ENCODE measurements around the gene EMCN.

EMCN gene

GRCh38 chr4:100431416-100431815 lies 86.4 kb downstream of the EMCN start:
- H3K4me3 ChIP-seq (ENCODE audit: low read length), result no peak overlapping the region
- no peaks in the 10 kb centered on the region for H3K4me1 ChIP-seq (ENCODE audit: control insufficient read depth, insufficient read depth, low read length)
- H3K9me3 ChIP-seq (ENCODE audit: control insufficient read depth, insufficient read depth, low read length), result no peaks in the 10 kb centered on the region
- H3K36me3 ChIP-seq (ENCODE audit: control insufficient read depth, insufficient read depth, low read length), result no peaks in the 10 kb centered on the region
- no peak overlapping the region for H3K27ac ChIP-seq (ENCODE audit: low read length)
- H3K27me3 ChIP-seq (ENCODE audit: control insufficient read depth, insufficient read depth, low read length), result no peaks in the 10 kb centered on the region
- DNase-seq (ENCODE audit: low read depth, low spot score), result no peak
- no CpG with 5 or more reads among the region's 1 CpG for WGBS (ENCODE audit: insufficient coverage, insufficient read length)

DNA sequence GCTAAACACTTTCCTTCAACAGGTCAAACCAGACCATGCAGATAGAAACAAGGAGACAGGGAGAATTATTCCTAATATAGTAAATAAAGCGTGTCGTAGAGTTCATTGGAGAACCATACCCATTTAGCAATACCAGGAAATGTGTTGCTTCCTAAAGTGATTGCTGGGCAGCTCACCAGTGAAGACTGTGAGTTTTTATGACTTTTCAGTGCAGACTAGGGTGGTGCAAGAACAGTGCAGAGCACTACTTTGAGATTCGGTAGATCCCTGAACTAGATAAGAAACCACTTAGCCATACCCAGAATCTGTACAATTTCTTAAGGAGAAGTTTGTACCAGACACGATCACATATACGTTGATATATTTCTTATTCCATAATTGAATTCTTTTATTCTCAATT lies 87.4 kb downstream of the EMCN start:
- 100% methylated on average over 2 of the region's 5 CpGs for WGBS (ENCODE audit: insufficient coverage, insufficient read length)
- Histone ChIP-seq H3K27ac (ENCODE audit: low read length) (no peak overlapping the region), H3K4me1 (ENCODE audit: control insufficient read depth, insufficient read depth, low read length) (no peaks in the 10 kb centered on the region), H3K27me3 (ENCODE audit: control insufficient read depth, insufficient read depth, low read length) (no peaks in the 10 kb centered on the region), H3K9me3 (ENCODE audit: control insufficient read depth, insufficient read depth, low read length) (no peaks in the 10 kb centered on the region), H3K36me3 (ENCODE audit: control insufficient read depth, insufficient read depth, low read length) (no peaks in the 10 kb centered on the region), H3K4me3 (ENCODE audit: low read length) (no peak overlapping the region)
- no peak for DNase-seq (ENCODE audit: low read depth, low spot score)

DNA sequence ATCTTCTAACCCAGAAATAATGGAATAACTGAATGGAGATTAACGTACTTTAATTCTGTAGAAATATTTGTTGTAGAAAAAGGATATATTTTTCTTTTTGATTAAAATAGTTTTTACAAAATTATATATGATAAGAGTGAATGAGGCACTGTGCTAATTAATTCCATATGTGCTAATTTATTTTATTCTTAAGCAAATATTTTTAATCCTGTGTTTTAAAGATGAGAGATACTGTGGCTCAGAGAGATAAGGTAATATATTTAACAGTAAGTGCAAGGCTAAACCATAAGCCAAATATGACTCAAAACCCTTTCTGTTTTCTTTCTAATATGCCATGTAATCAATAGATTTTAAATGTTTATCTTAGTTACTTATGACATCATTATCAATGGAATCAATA lies 88.2 kb downstream of the EMCN start:
- no peak overlapping the region for H3K4me3 ChIP-seq (ENCODE audit: low read length)
- no peaks in the 10 kb centered on the region for H3K9me3 ChIP-seq (ENCODE audit: control insufficient read depth, insufficient read depth, low read length)
- H3K36me3 ChIP-seq (ENCODE audit: control insufficient read depth, insufficient read depth, low read length), result no peaks in the 10 kb centered on the region
- H3K27me3 ChIP-seq (ENCODE audit: control insufficient read depth, insufficient read depth, low read length), result no peaks in the 10 kb centered on the region
- H3K4me1 ChIP-seq (ENCODE audit: control insufficient read depth, insufficient read depth, low read length), result no peaks in the 10 kb centered on the region
- H3K27ac ChIP-seq (ENCODE audit: low read length), result no peak overlapping the region
- no peak for DNase-seq (ENCODE audit: low read depth, low spot score)
- WGBS (ENCODE audit: insufficient coverage, insufficient read length), result no CpG with 5 or more reads among the region's 1 CpG

DNA sequence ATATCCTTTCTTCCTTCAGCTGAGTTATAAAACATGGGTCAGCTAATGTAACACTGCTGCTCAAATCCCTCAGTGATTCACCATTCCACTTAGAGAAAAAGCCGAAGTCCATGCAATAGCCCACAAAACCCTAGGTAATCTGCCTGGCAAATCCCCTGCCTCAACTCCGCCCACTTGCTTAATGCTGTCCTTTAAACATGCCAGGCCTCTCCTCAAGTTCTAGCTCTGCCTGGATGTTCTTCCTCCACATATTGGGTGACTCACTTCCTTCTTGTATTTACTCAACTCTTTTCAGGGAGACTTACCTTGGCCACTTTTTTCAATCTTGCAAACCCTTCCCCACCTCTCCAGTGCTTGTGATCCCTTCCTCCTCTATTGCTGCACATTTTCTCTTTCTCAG lies 89.8 kb downstream of the EMCN start:
- Histone ChIP-seq H3K4me1 (ENCODE audit: control insufficient read depth, insufficient read depth, low read length) (no peaks in the 10 kb centered on the region), H3K4me3 (ENCODE audit: low read length) (no peak overlapping the region), H3K9me3 (ENCODE audit: control insufficient read depth, insufficient read depth, low read length) (no peaks in the 10 kb centered on the region), H3K36me3 (ENCODE audit: control insufficient read depth, insufficient read depth, low read length) (no peaks in the 10 kb centered on the region), H3K27me3 (ENCODE audit: control insufficient read depth, insufficient read depth, low read length) (no peaks in the 10 kb centered on the region), H3K27ac (ENCODE audit: low read length) (no peak overlapping the region)
- no CpG with 5 or more reads among the region's 2 CpGs for WGBS (ENCODE audit: insufficient coverage, insufficient read length)
- DNase-seq (ENCODE audit: low read depth, low spot score), result no peak

- no peaks in the 10 kb centered on the region for H3K9me3 ChIP-seq (ENCODE audit: control insufficient read depth, insufficient read depth, low read length)
- no peak for DNase-seq (ENCODE audit: low read depth, low spot score)
- no peaks in the 10 kb centered on the region for H3K27me3 ChIP-seq (ENCODE audit: control insufficient read depth, insufficient read depth, low read length)
- WGBS (ENCODE audit: insufficient coverage, insufficient read length), result no CpG with 5 or more reads among the region's 4 CpGs
- no peaks in the 10 kb centered on the region for H3K36me3 ChIP-seq (ENCODE audit: control insufficient read depth, insufficient read depth, low read length)
- no peaks in the 10 kb centered on the region for H3K4me1 ChIP-seq (ENCODE audit: control insufficient read depth, insufficient read depth, low read length)
- H3K4me3 ChIP-seq (ENCODE audit: low read length), result no peak overlapping the region
- H3K27ac ChIP-seq (ENCODE audit: low read length), result no peak overlapping the region
Measured at GRCh38 chr4:100424376-100424775, 93.4 kb downstream of the EMCN start.

- no peak for DNase-seq (ENCODE audit: low read depth, low spot score)
- Histone ChIP-seq H3K27ac (ENCODE audit: low read length) (no peak overlapping the region), H3K9me3 (ENCODE audit: control insufficient read depth, insufficient read depth, low read length) (no peaks in the 10 kb centered on the region), H3K4me3 (ENCODE audit: low read length) (no peak overlapping the region), H3K4me1 (ENCODE audit: control insufficient read depth, insufficient read depth, low read length) (no peaks in the 10 kb centered on the region), H3K27me3 (ENCODE audit: control insufficient read depth, insufficient read depth, low read length) (no peaks in the 10 kb centered on the region), H3K36me3 (ENCODE audit: control insufficient read depth, insufficient read depth, low read length) (no peaks in the 10 kb centered on the region)
- no CpG with 5 or more reads among the region's 1 CpG for WGBS (ENCODE audit: insufficient coverage, insufficient read length)
Measured at GRCh38 chr4:100422894-100423293, 94.9 kb downstream of the EMCN start.

DNA sequence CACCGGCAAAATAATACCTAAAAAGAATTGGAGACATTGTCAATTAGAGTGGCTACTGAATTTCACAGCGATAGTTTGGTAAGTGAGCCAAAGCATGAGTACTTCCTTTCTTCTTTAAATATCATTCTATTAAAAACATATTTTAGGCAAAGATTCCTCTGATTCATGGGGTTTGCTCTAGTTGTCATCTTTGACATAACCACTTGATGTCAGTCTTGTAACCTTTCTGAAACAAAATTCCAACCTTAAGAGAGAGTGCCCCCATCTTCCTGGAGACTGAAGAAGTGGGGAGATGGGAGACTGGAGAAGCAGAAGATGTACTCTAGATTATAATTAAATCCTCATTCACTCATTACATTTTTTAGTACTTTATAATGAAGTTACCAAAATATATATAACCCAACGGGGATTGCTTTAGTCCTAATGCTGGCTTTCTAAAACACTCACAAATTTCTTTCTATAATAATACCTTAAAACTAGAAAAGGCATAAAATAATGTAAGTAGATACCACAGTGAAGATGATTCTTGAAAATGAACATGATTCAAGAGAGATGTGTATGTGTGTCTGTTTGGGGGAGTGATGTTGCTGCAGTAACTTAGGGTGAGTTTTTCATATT lies 96.4 kb downstream of the EMCN start:
- H3K27me3 ChIP-seq (ENCODE audit: control insufficient read depth, insufficient read depth, low read length), result no peaks in the 10 kb centered on the region
- H3K9me3 ChIP-seq (ENCODE audit: control insufficient read depth, insufficient read depth, low read length), result no peaks in the 10 kb centered on the region
- H3K27ac ChIP-seq (ENCODE audit: low read length), result no peak overlapping the region
- WGBS (ENCODE audit: insufficient coverage, insufficient read length), result no CpG with 5 or more reads among the region's 3 CpGs
- no peak overlapping the region for H3K4me3 ChIP-seq (ENCODE audit: low read length)
- H3K4me1 ChIP-seq (ENCODE audit: control insufficient read depth, insufficient read depth, low read length), result no peaks in the 10 kb centered on the region
- DNase-seq (ENCODE audit: low read depth, low spot score), result peak; percentile 9
- H3K36me3 ChIP-seq (ENCODE audit: control insufficient read depth, insufficient read depth, low read length), result no peaks in the 10 kb centered on the region

DNA sequence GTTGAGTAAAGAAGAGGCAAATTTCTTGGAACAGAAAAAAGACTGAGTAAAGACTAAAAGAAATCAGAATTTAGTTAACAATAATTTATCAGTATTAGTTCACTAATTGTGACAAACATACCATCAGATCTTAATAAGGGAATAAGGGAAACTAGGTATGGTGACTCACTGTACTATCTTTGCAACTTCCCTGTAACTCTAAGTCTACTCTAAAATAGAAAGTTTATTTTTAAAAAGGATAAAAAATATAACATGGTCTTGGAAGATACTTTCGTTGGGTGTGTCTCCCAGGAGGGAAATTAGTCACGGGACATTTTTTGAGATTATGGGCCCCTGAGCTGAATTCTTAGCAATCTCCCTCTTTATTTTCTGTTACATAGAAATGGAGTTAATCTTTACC lies 97.3 kb downstream of the EMCN start:
- no CpG with 5 or more reads among the region's 2 CpGs for WGBS (ENCODE audit: insufficient coverage, insufficient read length)
- no peak overlapping the region for H3K27ac ChIP-seq (ENCODE audit: low read length)
- DNase-seq (ENCODE audit: low read depth, low spot score), result no peak

GRCh38 chr4:100417565-100417964 lies 100.3 kb downstream of the EMCN start:
- Histone ChIP-seq H3K36me3 (ENCODE audit: control insufficient read depth, insufficient read depth, low read length) (no peaks in the 10 kb centered on the region), H3K4me3 (ENCODE audit: low read length) (no peak overlapping the region), H3K4me1 (ENCODE audit: control insufficient read depth, insufficient read depth, low read length) (no peaks in the 10 kb centered on the region), H3K9me3 (ENCODE audit: control insufficient read depth, insufficient read depth, low read length) (no peaks in the 10 kb centered on the region), H3K27ac (ENCODE audit: low read length) (no peak overlapping the region), H3K27me3 (ENCODE audit: control insufficient read depth, insufficient read depth, low read length) (no peaks in the 10 kb centered on the region)
- no CpG with 5 or more reads among the region's 1 CpG for WGBS (ENCODE audit: insufficient coverage, insufficient read length)
- no peak for DNase-seq (ENCODE audit: low read depth, low spot score)

More for the DNA sequence above, 97.3 kb downstream of the EMCN start:
- H3K4me1 ChIP-seq (ENCODE audit: control insufficient read depth, insufficient read depth, low read length), result no peaks in the 10 kb centered on the region
- H3K4me3 ChIP-seq (ENCODE audit: low read length), result no peak overlapping the region
- H3K27me3 ChIP-seq (ENCODE audit: control insufficient read depth, insufficient read depth, low read length), result no peaks in the 10 kb centered on the region
- no peaks in the 10 kb centered on the region for H3K9me3 ChIP-seq (ENCODE audit: control insufficient read depth, insufficient read depth, low read length)
- H3K36me3 ChIP-seq (ENCODE audit: control insufficient read depth, insufficient read depth, low read length), result no peaks in the 10 kb centered on the region

GRCh38 chr4:100414016-100414790 lies 103.6 kb downstream of the EMCN start:
- no peak overlapping the region for H3K27ac ChIP-seq (ENCODE audit: low read length)
- DNase-seq (ENCODE audit: low read depth, low spot score), result no peak
- no peaks in the 10 kb centered on the region for H3K36me3 ChIP-seq (ENCODE audit: control insufficient read depth, insufficient read depth, low read length)
- H3K4me3 ChIP-seq (ENCODE audit: low read length), result no peak overlapping the region
- H3K4me1 ChIP-seq (ENCODE audit: control insufficient read depth, insufficient read depth, low read length), result no peaks in the 10 kb centered on the region
- WGBS (ENCODE audit: insufficient coverage, insufficient read length), result no CpG with 5 or more reads among the region's 3 CpGs
- H3K9me3 ChIP-seq (ENCODE audit: control insufficient read depth, insufficient read depth, low read length), result no peaks in the 10 kb centered on the region
- no peaks in the 10 kb centered on the region for H3K27me3 ChIP-seq (ENCODE audit: control insufficient read depth, insufficient read depth, low read length)

- no CpG with 5 or more reads among the region's 1 CpG for WGBS (ENCODE audit: insufficient coverage, insufficient read length)
- Histone ChIP-seq H3K9me3 (ENCODE audit: control insufficient read depth, insufficient read depth, low read length) (no peaks in the 10 kb centered on the region), H3K27me3 (ENCODE audit: control insufficient read depth, insufficient read depth, low read length) (no peaks in the 10 kb centered on the region), H3K4me3 (ENCODE audit: low read length) (no peak overlapping the region), H3K27ac (ENCODE audit: low read length) (no peak overlapping the region), H3K36me3 (ENCODE audit: control insufficient read depth, insufficient read depth, low read length) (no peaks in the 10 kb centered on the region), H3K4me1 (ENCODE audit: control insufficient read depth, insufficient read depth, low read length) (no peaks in the 10 kb centered on the region)
- no peak for DNase-seq (ENCODE audit: low read depth, low spot score)
Measured at GRCh38 chr4:100391863-100392262, 126.0 kb downstream of the EMCN start.

Data from iPS DF 6.9 (cell line).